CD4-positive, alpha-beta T cell treated with Interleukin-4 for 1 hour (primary cell): ENCODE measurements around the gene PPM1G.
A peak's percentile ranks its signal among the peaks of the same experiment; 100 is the strongest.
"Not testable (repeated sequence)": the region's sequence is repeated elsewhere in the genome, so short reads cannot be mapped to it uniquely, and the experiment has no call there.

ENCODE experiments used
- DNase-seq, 2 donors: peaks; one replicate each; pipeline ENCODE4 v3.0.0-alpha.2; 2020 to 2022

PPM1G gene, protein sequence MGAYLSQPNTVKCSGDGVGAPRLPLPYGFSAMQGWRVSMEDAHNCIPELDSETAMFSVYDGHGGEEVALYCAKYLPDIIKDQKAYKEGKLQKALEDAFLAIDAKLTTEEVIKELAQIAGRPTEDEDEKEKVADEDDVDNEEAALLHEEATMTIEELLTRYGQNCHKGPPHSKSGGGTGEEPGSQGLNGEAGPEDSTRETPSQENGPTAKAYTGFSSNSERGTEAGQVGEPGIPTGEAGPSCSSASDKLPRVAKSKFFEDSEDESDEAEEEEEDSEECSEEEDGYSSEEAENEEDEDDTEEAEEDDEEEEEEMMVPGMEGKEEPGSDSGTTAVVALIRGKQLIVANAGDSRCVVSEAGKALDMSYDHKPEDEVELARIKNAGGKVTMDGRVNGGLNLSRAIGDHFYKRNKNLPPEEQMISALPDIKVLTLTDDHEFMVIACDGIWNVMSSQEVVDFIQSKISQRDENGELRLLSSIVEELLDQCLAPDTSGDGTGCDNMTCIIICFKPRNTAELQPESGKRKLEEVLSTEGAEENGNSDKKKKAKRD

GRCh38 chr2:27409321-27410073, at the start of gene PPM1G:
PPM1G (minus strand) TSS chr2:27409591; CDS start chr2:27409422, 169 bp downstream.
- peak; percentile 95 for DNase-seq

DNA sequence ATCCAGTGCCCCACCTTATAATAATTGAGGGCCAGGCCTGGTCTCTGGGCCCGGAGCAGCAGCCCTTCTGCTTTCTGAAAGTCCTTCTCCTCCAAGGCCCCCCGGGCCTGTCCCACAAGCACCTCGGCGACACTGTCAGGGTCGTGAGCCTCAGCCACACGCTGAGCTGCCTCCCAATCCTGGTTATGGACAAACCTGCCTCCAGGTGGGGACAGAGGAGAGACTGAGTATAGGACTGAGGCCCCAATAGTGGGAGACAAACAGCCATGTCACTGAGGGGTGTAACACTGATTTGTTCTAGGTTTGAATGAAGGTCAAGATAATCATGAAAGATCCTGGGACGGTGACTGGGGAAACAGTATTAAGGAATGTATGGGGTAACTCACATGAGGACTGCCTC, 44.6 kb upstream of the PPM1G start:
- no peak for DNase-seq

- DNase-seq = no peak
These were observed 41.7 kb upstream of the PPM1G start for GRCh38 chr2:27451095-27451494.

DNA sequence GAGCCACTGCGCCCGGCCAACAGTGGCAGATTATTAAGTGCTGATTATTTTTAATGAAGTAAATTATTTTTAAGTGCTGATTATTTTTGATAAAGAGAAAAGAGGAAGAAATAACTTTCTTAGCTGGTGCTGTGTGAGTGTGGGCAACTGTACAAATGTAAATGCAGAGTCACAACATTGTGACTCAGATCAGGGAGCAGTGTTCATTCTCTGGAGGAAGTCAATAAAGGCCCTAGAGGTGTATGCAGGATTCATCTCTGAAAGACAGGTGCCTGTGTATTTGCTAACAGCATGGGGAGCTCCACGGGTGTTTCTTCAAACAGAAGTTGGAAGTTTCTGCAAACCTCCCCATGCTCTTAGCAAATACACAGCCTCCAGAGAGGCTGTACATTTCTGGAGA, 39.0 kb upstream of the PPM1G start:
- DNase-seq = no peak

DNA sequence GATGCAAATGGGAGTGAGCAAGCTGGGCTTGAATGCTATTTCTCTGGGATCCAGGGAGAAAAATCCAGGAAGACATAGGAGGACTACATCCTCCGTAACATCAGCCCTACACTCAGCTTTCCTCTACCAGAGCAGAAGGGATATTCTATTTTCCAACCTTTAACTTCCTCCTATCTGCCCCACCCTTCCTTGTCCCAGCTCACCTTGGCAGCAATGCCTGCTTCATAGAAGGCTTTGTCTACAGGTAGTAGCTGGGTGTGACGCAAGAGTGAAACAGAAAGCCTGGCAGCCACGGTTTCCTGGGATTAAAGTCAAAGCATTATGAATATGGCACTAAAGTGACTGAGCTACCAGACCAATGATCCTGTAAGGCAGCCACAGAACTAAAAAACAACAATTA, 36.7 kb upstream of the PPM1G start:
- DNase-seq = no peak

DNA sequence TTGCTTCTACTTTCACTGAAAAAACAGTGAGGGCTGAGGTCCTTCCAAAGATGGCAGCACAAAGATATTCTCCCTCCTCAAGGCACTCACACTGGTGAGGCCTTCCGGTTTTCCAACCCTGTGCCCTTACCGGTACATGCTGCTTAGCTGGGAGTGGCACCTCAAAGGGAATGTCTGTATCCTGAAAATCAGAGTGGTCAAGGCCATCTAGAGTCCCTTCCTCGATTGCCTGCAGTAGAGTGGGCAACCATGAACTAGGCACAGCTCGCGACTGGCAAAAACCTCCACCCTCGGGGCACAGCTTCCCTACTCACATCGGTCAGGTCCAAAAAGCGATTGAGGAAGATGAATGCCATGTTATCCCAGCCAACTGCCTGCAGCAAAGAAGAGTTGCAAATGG, 36.2 kb upstream of the PPM1G start:
- DNase-seq = no peak

GRCh38 chr2:27445155-27445554, 35.8 kb upstream of the PPM1G start:
- DNase-seq = no peak

DNA sequence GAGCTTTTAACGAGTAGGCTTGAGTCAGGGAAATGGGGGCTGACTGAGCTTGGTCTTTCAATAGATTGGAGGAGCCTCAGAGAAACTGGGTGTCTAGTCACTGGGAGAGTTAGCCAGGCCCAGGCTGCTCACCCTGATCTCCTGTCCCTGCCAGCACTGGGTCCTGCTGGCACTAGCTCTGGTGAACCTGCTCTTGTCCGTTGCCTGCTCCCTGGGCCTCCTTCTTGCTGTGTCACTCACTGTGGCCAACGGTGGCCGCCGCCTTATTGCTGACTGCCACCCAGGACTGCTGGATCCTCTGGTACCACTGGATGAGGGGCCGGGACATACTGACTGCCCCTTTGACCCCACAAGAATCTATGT, 33.5 kb upstream of the PPM1G start:
- no peak for DNase-seq

- peak; percentile 21 to 71 for DNase-seq
These were observed 32.8 kb upstream of the PPM1G start, which contains the start of gene KRTCAP3 for GRCh38 chr2:27441958-27442919. KRTCAP3 (plus strand) TSS chr2:27442381; CDS start chr2:27442413, 32 bp downstream.

GRCh38 chr2:27441226-27441926, 32.0 kb upstream of the PPM1G start:
- no peak for DNase-seq

GRCh38 chr2:27435628-27436027, 26.2 kb upstream of the PPM1G start:
- DNase-seq = no peak

GRCh38 chr2:27431395-27431794, 22.0 kb upstream of the PPM1G start:
- DNase-seq = peak; percentile 15 to 39

DNA sequence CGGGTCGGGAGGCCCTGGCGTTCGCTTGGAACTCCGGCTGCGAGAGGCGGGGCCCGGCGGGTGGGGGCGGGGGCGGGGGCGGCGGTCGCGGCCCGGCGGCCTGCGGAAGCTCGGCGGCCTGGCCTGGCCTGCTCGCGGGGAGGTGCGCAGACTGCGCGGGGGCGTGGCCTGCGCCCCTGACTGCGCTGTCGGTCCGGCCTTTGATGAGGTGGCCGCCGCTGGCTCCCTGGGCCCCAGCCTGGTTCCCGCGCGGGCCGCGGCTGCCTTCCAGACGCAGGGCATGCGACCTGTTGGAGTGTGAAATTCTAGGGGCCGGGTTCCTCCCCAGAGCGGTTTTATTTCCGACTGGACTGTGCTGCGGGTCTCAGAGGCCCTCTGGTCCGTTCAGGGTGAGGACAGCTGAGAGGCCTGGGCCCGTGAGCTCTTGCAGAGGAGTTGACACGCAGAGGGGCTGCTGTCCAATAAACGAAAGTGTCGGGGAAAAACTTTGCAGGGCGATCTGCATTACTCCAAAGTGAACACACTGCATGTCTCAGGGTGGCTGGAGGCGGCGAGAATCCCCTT, 19.7 kb upstream of the PPM1G start:
- DNase-seq = peak; percentile 80

DNA sequence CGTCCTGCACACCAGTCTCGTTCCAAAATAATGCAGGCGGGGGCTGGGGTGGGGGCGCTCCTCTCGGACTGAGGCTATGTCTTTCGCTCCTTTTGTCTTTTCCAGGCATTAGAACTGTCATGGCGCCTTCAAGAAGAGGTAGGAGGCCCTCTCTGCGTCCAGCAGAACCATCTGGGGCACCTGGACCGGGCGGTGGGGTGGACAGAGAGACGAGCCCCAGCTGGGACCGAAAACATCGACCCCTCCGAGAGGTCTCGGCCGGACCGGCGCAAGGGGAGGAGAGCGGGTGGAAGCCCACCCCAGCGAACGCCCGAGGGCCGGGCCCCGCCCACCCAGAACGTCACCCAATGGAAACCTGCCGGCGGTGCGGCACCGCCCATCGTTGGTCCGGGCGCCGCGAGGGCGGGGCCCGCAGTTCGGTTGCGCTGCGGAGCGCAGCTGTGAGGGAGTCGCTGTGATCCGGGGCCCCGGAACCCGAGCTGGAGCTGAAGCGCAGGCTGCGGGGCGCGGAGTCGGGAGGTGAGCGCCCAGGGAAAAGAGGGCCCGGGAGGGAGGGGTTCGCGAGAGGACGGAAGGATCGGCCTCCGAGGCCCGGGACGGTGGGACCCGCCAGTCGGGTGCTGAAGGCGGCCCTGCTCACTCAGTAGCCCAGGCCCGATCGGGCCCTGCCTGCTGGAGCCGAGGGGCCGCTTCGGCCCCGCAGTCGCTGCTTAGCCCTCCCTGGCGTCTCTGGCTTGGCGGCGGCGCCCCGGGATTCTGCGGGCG, 19.0 kb upstream of the PPM1G start, which contains the start of gene NRBP1:
NRBP1 (plus strand) TSS at position 419 of the 765 bp plus-strand sequence. CDS start 4,643 bp downstream, outside the sequence.
- peak; percentile 86 to 89 for DNase-seq

DNA sequence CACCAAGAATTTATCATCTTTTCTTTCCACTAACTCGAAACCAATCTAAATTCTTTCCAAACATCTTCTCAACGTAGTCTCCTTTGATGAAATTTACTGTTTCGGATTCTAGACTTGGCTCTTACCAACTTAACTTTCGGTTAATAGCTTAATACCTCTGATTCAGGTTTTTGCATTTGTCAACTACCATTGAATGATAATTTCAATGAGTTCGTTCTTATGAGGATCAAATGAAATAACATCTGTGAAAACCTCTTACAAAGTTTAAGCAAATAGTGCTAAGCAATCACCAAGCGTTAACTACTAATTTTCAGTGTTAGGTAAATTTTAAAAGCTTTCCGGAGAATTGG, 18.4 kb upstream of the PPM1G start:
- no peak for DNase-seq

DNA sequence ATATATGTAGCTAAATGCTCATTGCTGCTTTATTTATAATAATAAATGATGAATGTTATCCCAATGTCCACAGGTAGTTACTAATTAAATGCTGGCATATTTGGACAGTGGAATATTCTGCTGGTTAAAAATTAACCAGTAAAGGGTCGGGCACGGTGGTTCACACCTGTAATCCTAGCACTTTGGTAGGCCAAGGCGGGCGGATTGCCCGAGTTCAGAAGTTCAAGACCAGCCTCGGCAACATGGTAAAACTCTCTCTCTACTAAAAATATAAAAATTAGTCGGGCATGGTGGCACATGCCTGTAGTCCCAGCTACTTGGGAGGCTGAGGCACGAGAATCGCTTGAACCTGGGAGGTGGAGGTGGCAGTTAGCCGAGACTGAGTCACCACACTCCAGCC, 15.6 kb upstream of the PPM1G start:
- not testable (repeated sequence) for DNase-seq

DNA sequence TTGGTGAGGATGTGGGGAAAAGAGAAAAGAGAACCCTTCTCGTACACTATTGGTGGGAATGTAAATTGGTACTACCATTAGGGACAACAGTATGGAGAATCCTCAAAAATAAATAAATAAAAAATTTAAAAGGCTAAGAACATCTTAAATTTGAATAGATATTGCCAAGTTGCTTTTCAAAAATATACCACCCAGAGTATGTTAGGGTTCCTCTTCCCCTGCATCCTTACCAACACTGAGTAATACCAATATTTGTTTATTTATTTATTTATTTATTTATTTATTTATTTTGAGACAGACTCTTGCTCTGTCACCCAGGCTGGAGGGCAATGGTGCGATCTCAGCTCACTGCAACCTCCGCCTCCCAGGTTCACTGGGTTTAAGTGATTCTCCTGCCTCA, 13.6 kb upstream of the PPM1G start:
- DNase-seq = no peak

DNA sequence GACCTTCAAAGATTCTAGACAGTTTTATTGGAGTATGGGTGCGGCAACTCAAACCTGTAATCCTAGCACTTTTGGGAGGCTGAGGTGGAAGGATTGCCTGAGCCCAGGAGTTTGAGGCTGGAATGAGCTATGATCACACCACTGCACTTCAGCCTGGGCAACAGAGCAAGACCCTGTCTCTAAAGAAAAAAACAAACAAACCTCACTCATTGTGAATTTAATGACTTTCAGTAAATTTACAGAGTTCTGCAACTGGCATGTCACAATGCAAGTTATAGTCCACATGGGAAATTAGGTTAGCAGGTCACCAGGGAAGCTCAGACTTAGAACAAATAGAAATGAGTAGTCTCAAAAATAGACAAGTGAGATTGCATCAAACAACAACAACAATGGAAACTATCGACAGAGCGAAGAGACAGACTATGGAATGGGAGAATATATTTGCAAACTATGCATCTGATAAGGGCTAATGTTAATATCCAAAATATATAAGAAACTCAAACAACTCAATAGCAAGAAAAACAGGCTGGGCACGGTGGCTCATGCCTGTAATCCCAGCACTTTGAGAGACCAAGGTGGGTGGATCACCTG, 12.4 kb upstream of the PPM1G start:
- no peak for DNase-seq

- DNase-seq = no peak
These were observed 11.6 kb upstream of the PPM1G start for GRCh38 chr2:27420996-27421395.

- DNase-seq = no peak
These were observed 6.8 kb upstream of the PPM1G start for GRCh38 chr2:27416151-27416550.
